ENCODE measurements around the gene DCTPP1. TPM values are rescaled to one million over a fixed set of nuclear protein-coding genes. Genes with fewer than 3 reads are reported as not detected.

The DCTPP1 gene
- total RNA-seq, 1 experiment from 2014 or later, result 125 TPM

DNA sequence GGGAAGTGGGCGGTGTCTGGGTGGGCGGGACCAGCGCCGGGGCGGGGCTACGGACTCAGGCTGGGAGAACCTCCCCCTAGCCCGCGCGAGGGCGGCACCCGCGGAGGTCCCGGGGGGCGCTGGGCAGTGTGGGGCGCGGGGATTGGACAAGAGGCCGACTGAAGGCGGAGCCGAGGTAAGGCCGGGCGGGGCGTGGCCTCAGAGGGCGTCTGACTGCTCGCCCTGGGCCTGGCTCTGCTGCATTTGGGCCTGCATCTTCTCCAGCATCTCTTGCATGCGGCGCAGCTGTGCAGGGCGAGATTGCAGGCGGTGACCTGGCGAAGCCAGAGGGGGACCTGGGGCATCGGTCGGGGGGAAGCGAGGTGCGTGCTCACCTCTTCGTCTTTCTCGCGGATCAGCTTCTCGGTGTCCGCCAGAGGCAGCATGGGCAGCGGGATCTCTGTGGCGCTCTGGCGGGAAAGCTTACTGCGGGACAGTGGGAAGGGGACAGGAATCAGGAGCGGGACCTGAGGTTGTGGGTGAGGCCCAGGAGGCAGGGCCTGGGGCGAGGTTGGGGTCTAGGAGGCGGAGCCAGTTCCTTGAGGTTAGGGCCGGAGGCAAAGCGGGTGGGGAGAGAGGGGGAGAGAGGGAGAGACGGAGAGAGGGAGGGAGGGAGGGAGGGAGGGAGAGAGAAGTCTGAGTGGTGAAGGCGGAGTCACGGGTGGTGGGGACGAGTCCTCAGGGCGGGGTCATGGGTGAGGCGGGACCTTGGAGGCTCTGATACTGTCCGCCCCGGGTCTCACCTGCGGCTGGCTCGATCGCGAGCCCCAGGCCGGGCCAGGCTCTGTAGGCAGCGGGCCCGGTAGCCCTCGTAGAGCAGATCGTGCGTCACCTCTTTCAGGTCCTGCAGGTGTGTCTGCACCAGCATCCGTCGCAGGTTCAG lies 51.3 kb downstream of the DCTPP1 start (continued):
- TF ChIP-seq REST (IDR thresholded peaks at IDR 0.05; ENCODE audit: low read depth) (no peak), CEBPB (IDR thresholded peaks at IDR 0.05; ENCODE audit: low read depth) (no peak), ZNF274 (IDR thresholded peaks at IDR 0.05; ENCODE audit: low read depth, low read length) (no peak), CBX3 (IDR thresholded peaks at IDR 0.05; ENCODE audit: low read depth) (no peak), FOSL1 (IDR thresholded peaks at IDR 0.05; ENCODE audit: low read depth) (no peak), JUND (IDR thresholded peaks at IDR 0.05) (no peak), YY1 (IDR thresholded peaks at IDR 0.05; ENCODE audit: extremely low read depth, insufficient replicate concordance, low read depth, low read length) (peak; percentile 5), ELF1 (IDR thresholded peaks at IDR 0.05; ENCODE audit: borderline replicate concordance, low read depth) (no peak), POLR2AphosphoS5 (IDR thresholded peaks at IDR 0.05; ENCODE audit: low read depth, low read length) (peak; percentile 89), EZH2 (IDR thresholded peaks at IDR 0.05) (no peak), POLR2A (IDR thresholded peaks at IDR 0.05; ENCODE audit: borderline replicate concordance, extremely low read depth, insufficient read depth, insufficient read length) (peak; percentile 76)
- TF ChIP-seq, protein P1, sequence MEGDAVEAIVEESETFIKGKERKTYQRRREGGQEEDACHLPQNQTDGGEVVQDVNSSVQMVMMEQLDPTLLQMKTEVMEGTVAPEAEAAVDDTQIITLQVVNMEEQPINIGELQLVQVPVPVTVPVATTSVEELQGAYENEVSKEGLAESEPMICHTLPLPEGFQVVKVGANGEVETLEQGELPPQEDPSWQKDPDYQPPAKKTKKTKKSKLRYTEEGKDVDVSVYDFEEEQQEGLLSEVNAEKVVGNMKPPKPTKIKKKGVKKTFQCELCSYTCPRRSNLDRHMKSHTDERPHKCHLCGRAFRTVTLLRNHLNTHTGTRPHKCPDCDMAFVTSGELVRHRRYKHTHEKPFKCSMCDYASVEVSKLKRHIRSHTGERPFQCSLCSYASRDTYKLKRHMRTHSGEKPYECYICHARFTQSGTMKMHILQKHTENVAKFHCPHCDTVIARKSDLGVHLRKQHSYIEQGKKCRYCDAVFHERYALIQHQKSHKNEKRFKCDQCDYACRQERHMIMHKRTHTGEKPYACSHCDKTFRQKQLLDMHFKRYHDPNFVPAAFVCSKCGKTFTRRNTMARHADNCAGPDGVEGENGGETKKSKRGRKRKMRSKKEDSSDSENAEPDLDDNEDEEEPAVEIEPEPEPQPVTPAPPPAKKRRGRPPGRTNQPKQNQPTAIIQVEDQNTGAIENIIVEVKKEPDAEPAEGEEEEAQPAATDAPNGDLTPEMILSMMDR (IDR thresholded peaks at IDR 0.05 in 2 of 3, conservative IDR thresholded peaks at IDR 0.05 in 1 of 3; ENCODE audit: borderline replicate concordance in 1 of 3, insufficient read depth in 1 of 3, low read depth in 2 of 3, low read length in 2 of 3), result peak in 2 of 3 experiments; percentile 16 to 24; a peak in 3 of 6 replicates
- TF ChIP-seq, protein P2, sequence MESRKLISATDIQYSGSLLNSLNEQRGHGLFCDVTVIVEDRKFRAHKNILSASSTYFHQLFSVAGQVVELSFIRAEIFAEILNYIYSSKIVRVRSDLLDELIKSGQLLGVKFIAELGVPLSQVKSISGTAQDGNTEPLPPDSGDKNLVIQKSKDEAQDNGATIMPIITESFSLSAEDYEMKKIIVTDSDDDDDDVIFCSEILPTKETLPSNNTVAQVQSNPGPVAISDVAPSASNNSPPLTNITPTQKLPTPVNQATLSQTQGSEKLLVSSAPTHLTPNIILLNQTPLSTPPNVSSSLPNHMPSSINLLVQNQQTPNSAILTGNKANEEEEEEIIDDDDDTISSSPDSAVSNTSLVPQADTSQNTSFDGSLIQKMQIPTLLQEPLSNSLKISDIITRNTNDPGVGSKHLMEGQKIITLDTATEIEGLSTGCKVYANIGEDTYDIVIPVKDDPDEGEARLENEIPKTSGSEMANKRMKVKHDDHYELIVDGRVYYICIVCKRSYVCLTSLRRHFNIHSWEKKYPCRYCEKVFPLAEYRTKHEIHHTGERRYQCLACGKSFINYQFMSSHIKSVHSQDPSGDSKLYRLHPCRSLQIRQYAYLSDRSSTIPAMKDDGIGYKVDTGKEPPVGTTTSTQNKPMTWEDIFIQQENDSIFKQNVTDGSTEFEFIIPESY (IDR thresholded peaks at IDR 0.05; ENCODE audit: extremely low read depth, insufficient replicate concordance, low read length), result no peak
